HEK293 (cell line): ENCODE results near the gene INO80.

ENCODE experiments used
- CTCF ChIA-PET: fragments of 350-600 bp; formaldehyde crosslinking; extraction: SDS; loops from one replicate; lab custom pipeline; 2021; ENCODE audit warnings: antibody characterized with exemption; lab: Yijun Ruan, JAX
- POLR2A ChIA-PET: fragments of 300-600 bp; formaldehyde crosslinking; extraction: SDS; loops from one replicate; lab custom pipeline; 2020; ENCODE audit warnings: antibody characterized with exemption, inconsistent platforms; lab: Yijun Ruan, JAX
- H3K27ac ChIP-seq: fragments of 200-500 bp; sonication (Bioruptor generic); 2 replicates; pipeline ENCODE4 v1.5.1; 2014; ENCODE audit warnings: low read depth, low read length, control low read depth, inconsistent platforms; ENCODE audit errors: extremely low read depth
- H3K36me3 ChIP-seq, 2 experiments: fragments of 200-500 bp in 1 of 2; sonication (Bioruptor generic) in 1 of 2; 1 replicate in 1 of 2; 2 replicates in 1 of 2; pipeline ENCODE4 v1.5.1; 2014 to 2017; ENCODE audit warnings: inconsistent platforms in 2 of 2, low read length in 2 of 2; ENCODE audit not compliant: control insufficient read depth in 2 of 2, insufficient read depth in 1 of 2
- H3K4me1 ChIP-seq: fragments of 200-500 bp; sonication (Bioruptor generic); 2 replicates; pipeline ENCODE4 v1.5.1; 2014; ENCODE audit warnings: mild to moderate bottlenecking, low read length, inconsistent platforms; ENCODE audit not compliant: control insufficient read depth, insufficient read depth
- H3K4me3 ChIP-seq: 2 replicates; pipeline ENCODE4 v1.5.1; 2011; ENCODE audit warnings: low read depth, mild to moderate bottlenecking, control low read depth, low read length, moderate library complexity
- H3K9me3 ChIP-seq: fragments of 200-500 bp; sonication (Bioruptor generic); 2 replicates; pipeline ENCODE4 v1.5.1; 2014; ENCODE audit warnings: low read depth, low read length, inconsistent platforms; ENCODE audit not compliant: control insufficient read depth, insufficient read depth
- MZF1 ChIP-seq: fragments of 450-650 bp; formaldehyde crosslinking; IDR thresholded peaks from 2 replicates; pipeline ENCODE4 v1.5.1; 2017; ENCODE audit warnings: missing biosample characterization, missing genetic modification characterization, borderline replicate concordance
- PRDM1 ChIP-seq: fragments of 450-650 bp; formaldehyde crosslinking; IDR thresholded peaks from 2 replicates; pipeline ENCODE4; 2016; ENCODE audit warnings: missing biosample characterization, missing genetic modification characterization
- SP2 ChIP-seq: fragments of 450-650 bp; formaldehyde crosslinking; IDR thresholded peaks from 2 replicates; pipeline ENCODE4 v1.5.1; 2016; ENCODE audit warnings: missing biosample characterization, missing genetic modification characterization
- ZFP3 ChIP-seq: fragments of 450-650 bp; formaldehyde crosslinking; IDR thresholded peaks from 2 replicates; pipeline ENCODE4 v1.5.1; 2016; ENCODE audit warnings: low read depth, missing biosample characterization, missing genetic modification characterization
- ZNF112 ChIP-seq: fragments of 450-650 bp; formaldehyde crosslinking; IDR thresholded peaks from 2 replicates; pipeline ENCODE4 v1.5.0; 2017; ENCODE audit warnings: missing biosample characterization, missing genetic modification characterization
- ZNF114 ChIP-seq: fragments of 450-650 bp; formaldehyde crosslinking; IDR thresholded peaks from 2 replicates; pipeline ENCODE4 v1.5.0; 2017; ENCODE audit warnings: missing biosample characterization, missing genetic modification characterization
- ZNF132 ChIP-seq: fragments of 450-650 bp; formaldehyde crosslinking; IDR thresholded peaks from 2 replicates; pipeline ENCODE4 v1.5.1; 2017; ENCODE audit warnings: missing biosample characterization, missing genetic modification characterization, borderline replicate concordance
- ZNF138 ChIP-seq: fragments of 450-650 bp; formaldehyde crosslinking; IDR thresholded peaks from 2 replicates; pipeline ENCODE4 v1.5.1; 2016; ENCODE audit warnings: missing biosample characterization, missing genetic modification characterization, borderline replicate concordance
- ZNF571 ChIP-seq: fragments of 450-650 bp; formaldehyde crosslinking; IDR thresholded peaks from 2 replicates; pipeline ENCODE4 v1.5.0; 2017; ENCODE audit warnings: missing biosample characterization, missing genetic modification characterization
- ZNF610 ChIP-seq: fragments of 450-650 bp; formaldehyde crosslinking; IDR thresholded peaks from 2 replicates; pipeline ENCODE4 v1.5.1; 2016; ENCODE audit warnings: missing biosample characterization, missing genetic modification characterization, borderline replicate concordance
- ZNF654 ChIP-seq: fragments of 450-650 bp; formaldehyde crosslinking; IDR thresholded peaks from 2 replicates; pipeline ENCODE4 v1.5.1; 2016; ENCODE audit warnings: low read depth, missing biosample characterization, missing genetic modification characterization
- ZNF660 ChIP-seq: fragments of 450-650 bp; IDR thresholded peaks from 2 replicates; pipeline ENCODE4 v1.5.1; 2018; ENCODE audit warnings: missing biosample characterization, mild to moderate bottlenecking, missing genetic modification characterization
- ZNF791 ChIP-seq: fragments of 450-650 bp; formaldehyde crosslinking; IDR thresholded peaks from 2 replicates; pipeline ENCODE4 v1.5.1; 2016; ENCODE audit warnings: missing biosample characterization, missing genetic modification characterization
- TF ChIP-seq, protein P1 (sequence below): sonication (generic); formaldehyde crosslinking; IDR thresholded peaks from 2 replicates; pipeline ENCODE4 v1.8.1; 2022; ENCODE audit warnings: mild to moderate bottlenecking, moderate library complexity, missing genetic modification reagents
- TF ChIP-seq, protein P2 (sequence below): fragments of 450-650 bp; formaldehyde crosslinking; IDR thresholded peaks from 2 replicates; pipeline ENCODE4 v1.5.1; 2016; ENCODE audit warnings: missing biosample characterization, missing genetic modification characterization, low read depth
- TF ChIP-seq, protein P3 (sequence below): fragments of 450-650 bp; IDR thresholded peaks from 2 replicates; pipeline ENCODE4 v1.5.1; 2018; ENCODE audit warnings: missing biosample characterization, missing genetic modification characterization
- TF ChIP-seq, protein P4 (sequence below): fragments of 450-650 bp; IDR thresholded peaks from 2 replicates; pipeline ENCODE4 v1.5.1; 2018; ENCODE audit warnings: missing biosample characterization, mild to moderate bottlenecking, missing genetic modification characterization
- TF ChIP-seq, protein P5 (sequence below): fragments of 450-650 bp; formaldehyde crosslinking; IDR thresholded peaks from 2 replicates; pipeline ENCODE4 v1.5.1; 2017; ENCODE audit warnings: missing biosample characterization, missing genetic modification characterization
- TF ChIP-seq, protein P6 (sequence below): fragments of 450-650 bp; formaldehyde crosslinking; IDR thresholded peaks from 2 replicates; pipeline ENCODE4 v1.5.1; 2016; ENCODE audit warnings: missing biosample characterization, missing genetic modification characterization

INO80 gene

DNA sequence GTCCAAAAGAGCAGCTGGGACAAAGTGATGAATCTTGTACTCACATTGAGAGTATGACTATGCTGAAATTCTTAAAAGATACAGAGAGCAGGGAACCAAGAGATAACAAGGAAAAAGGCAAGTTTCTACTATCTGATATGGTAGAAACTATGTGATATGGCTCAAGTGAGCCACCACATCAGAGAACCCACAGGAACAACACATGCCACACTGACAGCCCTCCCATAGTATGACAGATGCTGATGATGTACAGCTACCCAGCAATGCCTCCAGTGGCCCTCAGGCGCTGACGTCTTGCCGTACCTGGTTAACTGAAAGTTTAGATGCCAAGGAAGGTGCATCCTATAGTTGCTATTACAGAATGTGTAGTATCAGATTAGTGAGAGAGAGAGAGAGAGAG is 120.4 kb downstream of the INO80 start:
- ChIA-PET POLR2A (no interaction called here), CTCF (no interaction called here)
- no peak for TF ChIP-seq SP2 (tag by site-specific recombination)
- no peak for TF ChIP-seq ZNF114
- TF ChIP-seq ZNF791 (tag by site-specific recombination): no peak
- TF ChIP-seq, protein P1, sequence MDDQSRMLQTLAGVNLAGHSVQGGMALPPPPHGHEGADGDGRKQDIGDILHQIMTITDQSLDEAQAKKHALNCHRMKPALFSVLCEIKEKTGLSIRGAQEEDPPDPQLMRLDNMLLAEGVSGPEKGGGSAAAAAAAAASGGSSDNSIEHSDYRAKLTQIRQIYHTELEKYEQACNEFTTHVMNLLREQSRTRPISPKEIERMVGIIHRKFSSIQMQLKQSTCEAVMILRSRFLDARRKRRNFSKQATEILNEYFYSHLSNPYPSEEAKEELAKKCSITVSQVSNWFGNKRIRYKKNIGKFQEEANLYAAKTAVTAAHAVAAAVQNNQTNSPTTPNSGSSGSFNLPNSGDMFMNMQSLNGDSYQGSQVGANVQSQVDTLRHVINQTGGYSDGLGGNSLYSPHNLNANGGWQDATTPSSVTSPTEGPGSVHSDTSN (CRISPR knock-in tag): no peak
- TF ChIP-seq ZFP3 (tag by site-specific recombination): no peak
- no peak for TF ChIP-seq PRDM1 (tag by site-specific recombination)
- no peak for TF ChIP-seq ZNF610
- TF ChIP-seq, protein P2, sequence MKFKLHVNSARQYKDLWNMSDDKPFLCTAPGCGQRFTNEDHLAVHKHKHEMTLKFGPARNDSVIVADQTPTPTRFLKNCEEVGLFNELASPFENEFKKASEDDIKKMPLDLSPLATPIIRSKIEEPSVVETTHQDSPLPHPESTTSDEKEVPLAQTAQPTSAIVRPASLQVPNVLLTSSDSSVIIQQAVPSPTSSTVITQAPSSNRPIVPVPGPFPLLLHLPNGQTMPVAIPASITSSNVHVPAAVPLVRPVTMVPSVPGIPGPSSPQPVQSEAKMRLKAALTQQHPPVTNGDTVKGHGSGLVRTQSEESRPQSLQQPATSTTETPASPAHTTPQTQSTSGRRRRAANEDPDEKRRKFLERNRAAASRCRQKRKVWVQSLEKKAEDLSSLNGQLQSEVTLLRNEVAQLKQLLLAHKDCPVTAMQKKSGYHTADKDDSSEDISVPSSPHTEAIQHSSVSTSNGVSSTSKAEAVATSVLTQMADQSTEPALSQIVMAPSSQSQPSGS: no peak
- TF ChIP-seq ZNF654: no peak
- no peak for TF ChIP-seq ZNF660
- TF ChIP-seq, protein P3, sequence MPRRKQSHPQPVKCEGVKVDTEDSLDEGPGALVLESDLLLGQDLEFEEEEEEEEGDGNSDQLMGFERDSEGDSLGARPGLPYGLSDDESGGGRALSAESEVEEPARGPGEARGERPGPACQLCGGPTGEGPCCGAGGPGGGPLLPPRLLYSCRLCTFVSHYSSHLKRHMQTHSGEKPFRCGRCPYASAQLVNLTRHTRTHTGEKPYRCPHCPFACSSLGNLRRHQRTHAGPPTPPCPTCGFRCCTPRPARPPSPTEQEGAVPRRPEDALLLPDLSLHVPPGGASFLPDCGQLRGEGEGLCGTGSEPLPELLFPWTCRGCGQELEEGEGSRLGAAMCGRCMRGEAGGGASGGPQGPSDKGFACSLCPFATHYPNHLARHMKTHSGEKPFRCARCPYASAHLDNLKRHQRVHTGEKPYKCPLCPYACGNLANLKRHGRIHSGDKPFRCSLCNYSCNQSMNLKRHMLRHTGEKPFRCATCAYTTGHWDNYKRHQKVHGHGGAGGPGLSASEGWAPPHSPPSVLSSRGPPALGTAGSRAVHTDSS (tag by site-specific recombination): no peak
- TF ChIP-seq, protein P4, sequence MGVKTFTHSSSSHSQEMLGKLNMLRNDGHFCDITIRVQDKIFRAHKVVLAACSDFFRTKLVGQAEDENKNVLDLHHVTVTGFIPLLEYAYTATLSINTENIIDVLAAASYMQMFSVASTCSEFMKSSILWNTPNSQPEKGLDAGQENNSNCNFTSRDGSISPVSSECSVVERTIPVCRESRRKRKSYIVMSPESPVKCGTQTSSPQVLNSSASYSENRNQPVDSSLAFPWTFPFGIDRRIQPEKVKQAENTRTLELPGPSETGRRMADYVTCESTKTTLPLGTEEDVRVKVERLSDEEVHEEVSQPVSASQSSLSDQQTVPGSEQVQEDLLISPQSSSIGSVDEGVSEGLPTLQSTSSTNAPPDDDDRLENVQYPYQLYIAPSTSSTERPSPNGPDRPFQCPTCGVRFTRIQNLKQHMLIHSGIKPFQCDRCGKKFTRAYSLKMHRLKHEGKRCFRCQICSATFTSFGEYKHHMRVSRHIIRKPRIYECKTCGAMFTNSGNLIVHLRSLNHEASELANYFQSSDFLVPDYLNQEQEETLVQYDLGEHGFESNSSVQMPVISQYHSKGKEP (tag by site-specific recombination): no peak
- no peak for TF ChIP-seq ZNF138 (tag by site-specific recombination)
- no peak for TF ChIP-seq ZNF571
- TF ChIP-seq, protein P5, sequence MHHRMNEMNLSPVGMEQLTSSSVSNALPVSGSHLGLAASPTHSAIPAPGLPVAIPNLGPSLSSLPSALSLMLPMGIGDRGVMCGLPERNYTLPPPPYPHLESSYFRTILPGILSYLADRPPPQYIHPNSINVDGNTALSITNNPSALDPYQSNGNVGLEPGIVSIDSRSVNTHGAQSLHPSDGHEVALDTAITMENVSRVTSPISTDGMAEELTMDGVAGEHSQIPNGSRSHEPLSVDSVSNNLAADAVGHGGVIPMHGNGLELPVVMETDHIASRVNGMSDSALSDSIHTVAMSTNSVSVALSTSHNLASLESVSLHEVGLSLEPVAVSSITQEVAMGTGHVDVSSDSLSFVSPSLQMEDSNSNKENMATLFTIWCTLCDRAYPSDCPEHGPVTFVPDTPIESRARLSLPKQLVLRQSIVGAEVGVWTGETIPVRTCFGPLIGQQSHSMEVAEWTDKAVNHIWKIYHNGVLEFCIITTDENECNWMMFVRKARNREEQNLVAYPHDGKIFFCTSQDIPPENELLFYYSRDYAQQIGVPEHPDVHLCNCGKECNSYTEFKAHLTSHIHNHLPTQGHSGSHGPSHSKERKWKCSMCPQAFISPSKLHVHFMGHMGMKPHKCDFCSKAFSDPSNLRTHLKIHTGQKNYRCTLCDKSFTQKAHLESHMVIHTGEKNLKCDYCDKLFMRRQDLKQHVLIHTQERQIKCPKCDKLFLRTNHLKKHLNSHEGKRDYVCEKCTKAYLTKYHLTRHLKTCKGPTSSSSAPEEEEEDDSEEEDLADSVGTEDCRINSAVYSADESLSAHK (tag by site-specific recombination): no peak
- TF ChIP-seq, protein P6, sequence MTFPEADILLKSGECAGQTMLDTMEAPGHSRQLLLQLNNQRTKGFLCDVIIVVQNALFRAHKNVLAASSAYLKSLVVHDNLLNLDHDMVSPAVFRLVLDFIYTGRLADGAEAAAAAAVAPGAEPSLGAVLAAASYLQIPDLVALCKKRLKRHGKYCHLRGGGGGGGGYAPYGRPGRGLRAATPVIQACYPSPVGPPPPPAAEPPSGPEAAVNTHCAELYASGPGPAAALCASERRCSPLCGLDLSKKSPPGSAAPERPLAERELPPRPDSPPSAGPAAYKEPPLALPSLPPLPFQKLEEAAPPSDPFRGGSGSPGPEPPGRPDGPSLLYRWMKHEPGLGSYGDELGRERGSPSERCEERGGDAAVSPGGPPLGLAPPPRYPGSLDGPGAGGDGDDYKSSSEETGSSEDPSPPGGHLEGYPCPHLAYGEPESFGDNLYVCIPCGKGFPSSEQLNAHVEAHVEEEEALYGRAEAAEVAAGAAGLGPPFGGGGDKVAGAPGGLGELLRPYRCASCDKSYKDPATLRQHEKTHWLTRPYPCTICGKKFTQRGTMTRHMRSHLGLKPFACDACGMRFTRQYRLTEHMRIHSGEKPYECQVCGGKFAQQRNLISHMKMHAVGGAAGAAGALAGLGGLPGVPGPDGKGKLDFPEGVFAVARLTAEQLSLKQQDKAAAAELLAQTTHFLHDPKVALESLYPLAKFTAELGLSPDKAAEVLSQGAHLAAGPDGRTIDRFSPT (tag by site-specific recombination): no peak
- TF ChIP-seq ZNF112 (tag by site-specific recombination): no peak
- TF ChIP-seq MZF1 (tag by site-specific recombination): no peak
- TF ChIP-seq ZNF132 (tag by site-specific recombination): no peak
- peaks cover 8 to 51% of the 10 kb centered on the region in 2 experiments; a peak in 2 of 3 replicates for H3K36me3 ChIP-seq
- H3K27ac ChIP-seq: no peak overlapping the region
- no peak overlapping the region for H3K4me3 ChIP-seq
- no peaks in the 10 kb centered on the region for H3K4me1 ChIP-seq
- H3K9me3 ChIP-seq: no peaks in the 10 kb centered on the region
